Fibroblast of lung (primary cell): Measurements from ENCODE around the gene TMEM38B.
"Not testable (repeated sequence)": the region's sequence is repeated elsewhere in the genome, so short reads cannot be mapped to it uniquely, and the experiment has no call there.

Experiments used
- EZH2 ChIP-seq: IDR thresholded peaks from 2 replicates; pipeline ENCODE4 v1.5.1; 2012; ENCODE audit warnings: low read length, control low read depth, mild to moderate bottlenecking; ENCODE audit errors: missing control alignments
- TF ChIP-seq, protein P1 (sequence below), 2 donors: IDR thresholded peaks in 1 of 2; conservative IDR thresholded peaks in 1 of 2; 1 replicate in 1 of 2; 2 replicates in 1 of 2; pipeline ENCODE4 v1.5.1; 2011 to 2012; ENCODE audit warnings: low read length in 2 of 2, control low read depth in 1 of 2, inconsistent platforms in 1 of 2, low read depth in 1 of 2, mild to moderate bottlenecking in 1 of 2

DNA sequence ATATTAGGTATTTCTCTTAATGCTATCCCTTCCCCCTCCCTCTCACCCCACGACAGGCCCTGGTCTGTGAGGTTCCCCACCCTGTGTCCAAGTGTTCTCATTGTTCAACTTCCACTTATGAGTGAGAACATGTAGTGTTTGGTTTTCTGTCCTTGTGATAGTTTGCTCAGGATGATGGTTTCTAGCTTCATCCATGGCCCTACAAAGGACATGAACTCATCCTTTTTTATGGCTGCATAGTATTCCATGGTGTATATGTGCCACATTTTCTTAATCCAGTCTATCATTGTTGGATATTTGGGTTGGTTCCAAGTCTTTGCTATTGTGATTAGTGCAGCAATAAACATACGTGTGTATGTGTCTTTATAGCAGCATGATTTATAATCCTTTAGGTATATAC is 37.1 kb downstream of the TMEM38B start:
- TF ChIP-seq, protein P1, sequence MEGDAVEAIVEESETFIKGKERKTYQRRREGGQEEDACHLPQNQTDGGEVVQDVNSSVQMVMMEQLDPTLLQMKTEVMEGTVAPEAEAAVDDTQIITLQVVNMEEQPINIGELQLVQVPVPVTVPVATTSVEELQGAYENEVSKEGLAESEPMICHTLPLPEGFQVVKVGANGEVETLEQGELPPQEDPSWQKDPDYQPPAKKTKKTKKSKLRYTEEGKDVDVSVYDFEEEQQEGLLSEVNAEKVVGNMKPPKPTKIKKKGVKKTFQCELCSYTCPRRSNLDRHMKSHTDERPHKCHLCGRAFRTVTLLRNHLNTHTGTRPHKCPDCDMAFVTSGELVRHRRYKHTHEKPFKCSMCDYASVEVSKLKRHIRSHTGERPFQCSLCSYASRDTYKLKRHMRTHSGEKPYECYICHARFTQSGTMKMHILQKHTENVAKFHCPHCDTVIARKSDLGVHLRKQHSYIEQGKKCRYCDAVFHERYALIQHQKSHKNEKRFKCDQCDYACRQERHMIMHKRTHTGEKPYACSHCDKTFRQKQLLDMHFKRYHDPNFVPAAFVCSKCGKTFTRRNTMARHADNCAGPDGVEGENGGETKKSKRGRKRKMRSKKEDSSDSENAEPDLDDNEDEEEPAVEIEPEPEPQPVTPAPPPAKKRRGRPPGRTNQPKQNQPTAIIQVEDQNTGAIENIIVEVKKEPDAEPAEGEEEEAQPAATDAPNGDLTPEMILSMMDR (conservative IDR thresholded peaks at IDR 0.05 in 1 of 2, IDR thresholded peaks at IDR 0.05 in 1 of 2; ENCODE audit: low read depth in 1 of 2, low read length in 2 of 2), result not testable (repeated sequence)
- not testable (repeated sequence) for TF ChIP-seq EZH2
